Stimulated activated CD8-positive, alpha-beta memory T cell treated with anti-CD3 and anti-CD28 coated beads, Interleukin-4, amount 100 ng/mL, for 4 hours (primary cell): ENCODE results near the gene SH3GL2.
"Not testable (repeated sequence)": the region's sequence is repeated elsewhere in the genome, so short reads cannot be mapped to it uniquely, and the experiment has no call there.

Experiments
- DNase-seq, 2 donors: peaks; one replicate each; pipeline ENCODE4 v3.0.0-alpha.2; 2020; ENCODE audit warnings: low read depth in 2 of 2, low spot score in 1 of 2

SH3GL2 gene

DNA sequence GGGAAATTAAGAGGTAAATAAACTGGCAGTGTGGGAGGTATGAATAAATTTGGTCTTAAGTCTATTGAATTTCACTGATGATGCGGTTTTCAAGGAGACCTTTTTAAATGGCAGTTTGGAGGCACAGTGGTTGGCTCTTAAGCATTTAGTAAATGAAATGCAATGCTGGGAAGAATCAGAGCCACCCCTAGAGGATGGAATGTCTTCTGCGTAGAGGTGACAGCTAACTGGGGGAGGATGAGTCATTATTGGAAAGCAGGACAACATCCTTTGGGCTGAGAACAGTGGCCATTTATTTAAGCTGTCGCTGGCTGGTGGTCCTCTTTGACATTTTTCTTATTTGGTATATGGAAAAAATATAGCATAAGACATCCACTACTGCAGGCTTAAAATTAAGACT is 163.2 kb downstream of the SH3GL2 start:
- DNase-seq, result no peak

DNA sequence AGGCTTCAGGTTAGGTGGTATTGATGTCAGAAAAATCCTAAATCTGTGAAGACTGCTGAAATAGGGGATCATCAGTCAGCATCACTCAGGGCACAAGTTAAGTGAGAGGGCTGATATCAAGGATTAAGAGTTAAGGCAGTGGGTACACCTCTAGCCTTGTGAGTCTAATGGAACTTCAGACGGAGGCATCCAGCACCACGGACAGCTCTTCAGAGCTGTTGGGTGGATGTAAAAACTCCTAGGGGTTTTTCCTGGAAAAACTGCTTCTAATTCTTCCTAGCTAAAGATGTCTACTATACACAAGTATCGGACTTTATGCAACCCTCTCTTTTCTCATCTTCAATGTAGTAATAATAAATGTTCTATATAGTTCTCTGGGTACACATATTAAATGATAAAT is 165.9 kb downstream of the SH3GL2 start:
- DNase-seq, result no peak

DNA sequence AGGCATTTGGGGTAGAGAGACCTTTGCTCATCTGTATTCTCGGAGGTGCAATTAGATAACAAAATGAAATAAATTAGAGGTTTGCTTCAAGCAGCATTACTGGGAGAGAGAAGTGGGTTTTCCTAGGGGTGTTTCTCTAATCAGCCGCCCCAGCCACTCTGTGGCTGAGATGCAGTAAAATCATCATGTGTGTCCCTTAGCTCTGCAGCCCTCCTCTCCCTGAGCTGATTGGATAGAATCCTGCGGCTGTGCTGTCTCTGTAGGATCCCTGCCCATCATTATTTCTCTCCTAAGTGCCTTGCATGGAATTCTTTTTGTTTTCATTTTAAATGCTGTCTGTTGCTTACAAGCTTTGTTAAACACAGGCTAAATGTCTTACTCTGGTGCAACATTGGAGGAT is 171.4 kb downstream of the SH3GL2 start:
- no peak for DNase-seq

DNA sequence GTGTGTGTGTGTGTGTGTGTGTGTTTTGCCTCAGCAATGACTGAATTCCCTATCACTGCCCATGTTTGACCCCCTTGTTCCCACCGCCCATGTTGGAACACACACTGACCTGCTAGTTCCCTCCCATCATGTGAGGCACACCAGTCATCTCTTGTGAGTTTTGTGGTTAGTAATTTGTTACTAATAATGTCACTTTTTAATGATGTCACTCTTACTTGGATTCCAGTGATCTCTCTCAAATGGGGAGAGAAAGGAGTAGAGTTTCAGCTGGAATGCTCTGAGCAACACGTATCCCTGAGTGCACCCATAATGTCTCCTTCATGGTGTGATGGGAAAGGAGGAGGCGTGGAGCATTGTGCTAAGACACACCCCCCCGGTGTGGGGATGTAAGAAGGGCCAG is 172.6 kb downstream of the SH3GL2 start:
- DNase-seq, result no peak

DNA sequence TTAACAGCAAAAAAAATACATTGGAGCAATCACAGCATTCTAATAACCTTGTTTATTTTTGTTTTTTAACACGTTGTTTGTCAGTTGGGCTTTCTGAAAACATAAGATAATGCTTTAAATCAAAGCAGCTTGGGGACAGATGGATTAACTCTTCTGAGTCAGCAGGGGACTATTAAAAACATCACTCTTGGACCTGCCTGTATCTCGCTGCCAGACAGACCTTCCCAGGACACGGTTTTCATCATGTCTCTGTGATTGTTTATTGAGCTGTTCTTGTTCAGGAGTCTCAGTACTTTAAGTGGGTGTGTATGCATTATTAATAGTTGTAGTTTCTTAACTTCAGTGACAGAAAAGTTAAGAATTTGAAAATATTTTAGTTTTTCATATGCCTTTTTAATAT is 173.2 kb downstream of the SH3GL2 start:
- no peak for DNase-seq

DNA sequence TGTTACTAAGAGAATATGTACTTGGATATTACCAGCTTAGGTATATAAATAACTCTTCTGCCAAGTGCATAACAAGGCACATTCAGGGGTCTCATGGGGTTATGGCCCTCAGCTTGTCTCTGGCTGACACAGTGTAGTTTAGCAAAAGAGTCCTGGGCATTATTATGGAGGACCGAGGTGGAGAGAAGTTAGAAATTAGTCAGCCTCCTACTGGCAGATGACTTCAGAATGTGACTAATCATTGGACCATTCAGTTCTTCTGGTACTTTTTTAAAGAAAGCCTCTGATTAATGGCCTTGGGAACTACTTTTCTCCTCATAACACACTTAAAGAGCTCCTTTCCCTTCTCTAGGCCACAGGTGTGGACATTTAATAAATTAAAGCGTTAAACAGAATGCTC is 178.9 kb downstream of the SH3GL2 start:
- no peak for DNase-seq

DNA sequence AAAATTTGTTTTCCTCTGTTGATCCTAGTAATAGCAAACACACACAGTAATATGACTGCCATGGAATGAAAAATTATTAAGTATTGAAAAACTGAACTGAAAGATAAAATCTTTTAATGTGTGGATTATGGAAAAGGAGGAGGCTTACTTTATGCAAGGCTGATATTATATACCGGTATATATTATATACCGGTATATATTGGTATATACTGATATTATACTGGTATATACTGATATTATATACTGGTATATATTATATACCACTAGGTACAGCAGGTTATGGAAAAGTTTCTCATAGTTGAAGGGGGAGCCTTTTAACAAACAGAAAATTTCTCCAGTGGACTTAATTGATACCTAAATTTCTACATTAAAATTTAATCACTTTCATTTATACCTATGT is 181.4 kb downstream of the SH3GL2 start:
- no peak for DNase-seq

DNA sequence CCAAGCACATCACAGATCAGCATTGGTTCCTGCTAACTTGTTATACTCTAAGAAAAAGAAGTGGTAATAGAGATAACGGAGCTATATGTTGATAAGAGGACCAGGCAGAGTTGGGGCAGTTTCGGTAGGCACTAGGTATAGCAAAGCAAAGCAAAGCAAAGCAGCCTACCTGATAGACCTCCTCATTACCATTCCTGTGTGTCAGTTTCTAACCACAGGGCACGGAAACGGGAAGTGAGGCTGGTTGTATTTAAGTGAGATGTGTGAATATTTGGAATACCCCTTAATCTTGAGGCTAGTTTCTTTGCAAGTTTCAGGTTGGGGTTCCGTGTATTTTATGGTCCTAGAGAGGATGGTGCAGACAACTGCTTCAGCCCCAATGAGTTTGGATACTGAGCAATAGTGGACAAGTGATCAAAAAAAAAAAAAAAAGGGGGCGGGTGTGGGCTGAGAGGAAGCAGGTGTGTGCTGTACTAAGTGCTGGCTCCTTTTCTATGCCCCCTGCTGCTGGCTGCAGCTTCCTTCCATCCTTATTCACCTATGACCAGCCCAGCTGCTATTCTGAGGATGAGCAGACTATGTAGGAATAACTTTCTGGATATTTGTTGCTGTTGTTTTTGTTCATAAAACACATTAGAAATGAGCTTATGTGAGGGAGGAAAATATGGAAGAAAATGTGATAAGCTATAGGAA is 183.3 kb downstream of the SH3GL2 start:
- no peak for DNase-seq

DNA sequence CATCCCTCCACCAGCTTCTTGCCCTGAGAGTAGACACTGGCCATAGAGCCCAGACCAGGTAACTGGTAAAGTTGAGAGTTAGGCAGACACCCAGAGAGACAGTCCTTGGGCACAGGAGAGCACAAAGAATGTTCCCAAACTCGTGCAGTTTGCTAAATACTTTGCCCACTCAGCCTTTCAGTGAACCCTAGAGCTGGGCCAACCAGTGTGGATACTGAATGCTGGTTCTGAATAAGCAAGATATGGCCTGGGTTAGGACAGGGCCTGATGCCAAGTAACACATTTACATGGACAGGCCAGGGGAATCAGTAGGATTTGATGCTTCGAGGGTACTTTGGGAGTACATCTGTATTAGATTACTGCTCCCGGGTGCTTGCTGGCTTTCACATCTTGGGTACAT is 185.4 kb downstream of the SH3GL2 start:
- no peak for DNase-seq

DNA sequence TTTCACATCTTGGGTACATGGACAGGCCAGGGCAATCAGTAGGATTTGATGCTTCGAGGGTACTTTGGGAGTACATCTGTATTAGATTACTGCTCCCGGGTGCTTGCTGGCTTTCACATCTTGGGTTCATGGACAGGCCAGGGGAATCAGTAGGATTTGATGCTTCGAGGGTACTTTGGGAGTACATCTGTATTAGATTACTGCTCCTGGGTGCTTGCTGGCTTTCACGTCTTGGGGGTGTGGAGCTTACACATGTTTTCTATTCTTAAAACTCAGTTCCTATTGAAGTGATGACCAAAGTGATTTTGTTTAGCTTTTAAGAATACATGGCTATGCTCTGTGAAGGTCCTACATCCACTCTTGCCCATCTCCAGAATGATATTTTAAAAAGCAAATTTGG is 186.3 kb downstream of the SH3GL2 start:
- not testable (repeated sequence) for DNase-seq

DNA sequence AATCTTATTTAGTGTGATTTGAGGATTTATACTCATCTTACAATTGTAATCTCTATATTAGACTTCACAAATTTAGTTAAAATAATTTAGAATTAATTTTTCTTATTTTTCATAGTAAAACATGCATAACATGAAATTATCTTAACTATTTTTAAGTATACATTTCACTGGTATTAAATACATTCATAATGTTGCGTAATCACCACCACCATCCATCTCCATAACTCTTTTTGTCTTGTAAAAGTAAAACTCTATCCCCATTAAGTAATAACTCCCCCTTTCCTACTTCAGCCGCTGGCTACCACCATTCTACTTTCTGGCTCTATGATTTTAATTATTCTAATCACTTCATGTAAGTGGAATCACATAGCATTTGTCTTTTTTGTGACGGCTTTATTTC is 193.4 kb downstream of the SH3GL2 start:
- DNase-seq, result no peak

DNA sequence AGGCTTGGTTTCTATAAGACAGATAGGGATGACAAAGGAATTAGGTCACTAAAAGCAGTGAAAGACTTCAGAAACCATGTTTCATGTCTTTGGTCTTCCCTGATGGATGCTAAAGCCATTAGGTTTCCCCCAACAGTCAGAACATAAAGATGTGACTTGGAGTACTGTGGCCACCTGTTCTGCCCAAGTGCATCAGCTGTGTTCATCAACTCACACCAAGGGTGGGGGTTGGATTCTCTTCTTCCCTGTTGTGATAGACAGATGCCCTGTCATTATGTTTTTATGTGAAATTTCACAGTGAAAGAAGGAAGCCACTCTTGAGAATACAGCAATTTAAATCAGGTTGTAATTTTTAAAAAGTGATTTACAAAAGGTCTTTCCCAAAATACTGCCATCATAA is 196.8 kb downstream of the SH3GL2 start:
- no peak for DNase-seq

DNA sequence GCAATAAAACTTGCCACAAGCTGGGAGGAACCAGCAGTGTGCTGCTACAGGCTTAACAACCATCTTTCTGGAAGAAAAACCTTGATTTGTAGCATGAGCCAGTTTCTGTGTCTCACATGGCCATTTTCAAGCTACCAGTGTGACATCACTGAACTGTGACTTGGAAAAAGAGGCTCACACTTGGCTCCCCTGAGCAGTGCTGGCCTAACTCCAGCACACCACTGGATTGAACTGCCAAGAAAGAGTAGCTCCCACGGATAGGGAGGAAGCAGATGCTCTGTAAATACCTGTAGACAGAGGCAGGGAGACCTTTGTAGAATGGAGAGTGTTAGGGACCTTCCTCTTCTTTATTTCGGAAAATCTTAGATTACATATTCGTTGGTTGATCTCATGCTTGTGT is 197.9 kb downstream of the SH3GL2 start:
- DNase-seq, result no peak

DNA sequence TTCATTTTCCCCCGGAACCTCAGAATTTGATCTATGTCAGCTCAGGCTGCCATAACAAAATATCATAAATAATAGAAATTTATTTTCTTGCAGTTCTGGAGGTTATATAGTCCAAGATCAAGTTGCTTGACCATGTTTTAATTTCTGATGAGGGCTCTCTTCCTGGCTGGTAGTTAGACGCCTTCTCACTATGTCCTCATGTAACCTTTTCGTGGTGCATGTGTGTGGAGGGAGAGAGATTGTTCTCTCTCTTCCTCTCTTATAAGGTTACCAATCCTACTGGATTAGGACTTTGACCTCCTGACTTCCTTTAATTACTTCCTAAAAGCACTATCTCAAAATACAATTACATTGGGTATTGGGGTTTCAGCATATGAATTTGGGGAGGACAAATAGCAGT is 198.6 kb downstream of the SH3GL2 start:
- DNase-seq, result no peak

DNA sequence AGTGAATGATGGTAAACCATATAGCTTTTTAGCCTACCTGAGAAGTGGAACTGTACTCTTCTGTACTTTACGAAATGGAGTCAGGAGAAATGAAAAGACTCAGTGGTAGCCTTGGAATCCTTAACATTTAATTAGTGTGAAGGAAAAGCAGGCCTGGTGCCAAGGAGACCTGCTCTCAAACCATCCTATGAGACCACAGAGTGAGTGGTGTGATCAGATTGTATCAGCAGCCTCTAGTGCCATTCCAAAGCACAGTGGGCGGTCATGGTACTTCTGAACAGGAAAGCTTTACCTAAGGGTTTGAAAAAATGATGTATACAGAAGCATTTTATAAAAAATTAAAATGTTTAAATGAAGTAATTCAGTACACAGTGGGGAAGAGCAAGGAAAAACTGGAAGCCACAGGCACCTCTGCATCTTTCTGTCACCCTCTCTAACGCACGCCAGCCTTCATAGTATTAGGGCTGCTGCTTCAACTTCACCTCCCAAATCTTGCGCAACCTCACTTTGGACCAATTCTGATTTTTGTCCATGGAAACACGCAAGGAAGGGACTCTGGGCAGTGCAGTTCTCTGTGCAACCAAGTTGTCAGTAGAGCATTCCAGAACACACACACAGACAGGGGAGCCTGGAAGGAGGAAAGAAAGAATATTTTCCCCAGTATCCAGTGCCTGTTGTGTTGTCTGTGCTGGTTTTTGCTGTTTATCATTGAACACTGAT is 203.7 kb downstream of the SH3GL2 start:
- DNase-seq, result no peak

DNA sequence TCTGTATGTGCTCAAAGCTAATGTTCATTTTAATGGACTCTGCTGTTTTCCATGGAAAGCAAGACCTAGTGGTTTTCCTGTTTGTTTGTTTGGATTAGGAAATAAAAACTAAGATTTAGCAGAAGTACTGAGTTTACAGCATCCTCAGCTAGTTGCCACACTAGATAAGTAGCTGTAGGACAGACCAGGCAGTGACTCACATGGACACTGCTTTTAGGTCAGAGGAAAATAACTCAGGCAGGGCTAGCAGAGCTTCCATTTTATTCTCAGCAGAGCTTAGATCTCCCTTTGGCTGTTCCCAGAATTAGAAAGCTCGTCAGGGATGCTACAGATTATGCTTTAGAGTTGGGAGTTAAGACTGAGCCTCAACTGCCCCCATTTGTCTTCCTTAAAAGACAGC is 204.4 kb downstream of the SH3GL2 start:
- DNase-seq, result no peak

DNA sequence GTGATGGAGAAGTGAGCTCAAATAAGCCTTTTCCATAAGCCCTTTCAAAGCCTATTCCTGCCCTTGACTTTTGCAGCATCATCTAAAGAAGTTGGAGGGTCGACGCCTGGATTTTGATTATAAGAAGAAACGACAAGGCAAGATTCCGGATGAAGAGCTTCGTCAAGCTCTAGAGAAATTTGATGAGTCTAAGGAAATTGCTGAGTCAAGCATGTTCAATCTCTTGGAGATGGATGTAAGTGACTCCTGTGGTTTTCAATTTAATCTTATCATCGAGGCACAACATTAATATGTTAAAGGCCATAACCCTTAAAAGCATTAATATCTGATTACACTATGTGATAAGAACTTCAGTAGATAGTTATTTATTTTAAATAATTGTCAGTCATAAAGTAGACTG is 210.4 kb downstream of the SH3GL2 start:
- no peak for DNase-seq

DNA sequence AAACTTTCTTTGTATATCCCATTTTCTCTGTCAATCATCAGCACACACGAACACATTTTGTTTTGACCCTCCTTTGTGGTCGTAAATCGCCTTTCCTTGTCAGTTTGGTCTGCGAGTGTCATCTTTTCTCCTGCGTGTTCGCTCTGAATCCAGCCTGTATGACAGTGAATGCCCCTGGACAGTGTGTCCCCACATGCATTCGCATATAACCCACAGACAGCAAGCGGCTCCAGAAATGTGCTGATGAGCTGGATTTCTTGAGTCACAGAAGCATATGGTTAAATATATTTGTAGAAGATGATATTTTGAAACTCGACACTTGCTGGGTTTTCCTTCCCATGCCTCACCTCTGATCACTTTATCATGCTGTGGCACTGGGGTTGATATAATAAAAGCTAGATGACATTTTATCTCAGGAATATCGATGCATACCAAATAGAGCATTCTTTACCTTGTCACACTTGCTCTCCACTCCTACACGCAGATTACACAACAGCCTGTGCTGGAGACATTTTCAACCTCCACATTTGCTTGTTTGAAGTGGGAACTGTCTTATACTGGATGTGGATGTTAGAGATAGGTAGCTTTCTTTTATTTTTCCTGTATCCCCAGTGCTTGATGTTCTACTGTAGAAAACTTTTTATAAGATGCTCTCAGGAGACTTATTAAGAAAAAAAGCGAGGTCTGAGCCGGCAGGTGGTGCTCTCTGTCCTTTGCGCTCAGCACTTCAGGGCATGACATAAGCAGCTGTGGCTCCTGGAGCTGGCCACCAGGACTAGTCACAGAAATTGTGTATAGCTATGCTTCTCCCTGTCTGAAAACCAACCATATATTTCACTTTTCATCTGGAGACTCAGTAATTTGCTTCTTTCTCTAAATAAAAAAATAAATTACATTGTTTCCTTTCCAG is 215.1 kb downstream of the SH3GL2 start:
- DNase-seq, result no peak

DNA sequence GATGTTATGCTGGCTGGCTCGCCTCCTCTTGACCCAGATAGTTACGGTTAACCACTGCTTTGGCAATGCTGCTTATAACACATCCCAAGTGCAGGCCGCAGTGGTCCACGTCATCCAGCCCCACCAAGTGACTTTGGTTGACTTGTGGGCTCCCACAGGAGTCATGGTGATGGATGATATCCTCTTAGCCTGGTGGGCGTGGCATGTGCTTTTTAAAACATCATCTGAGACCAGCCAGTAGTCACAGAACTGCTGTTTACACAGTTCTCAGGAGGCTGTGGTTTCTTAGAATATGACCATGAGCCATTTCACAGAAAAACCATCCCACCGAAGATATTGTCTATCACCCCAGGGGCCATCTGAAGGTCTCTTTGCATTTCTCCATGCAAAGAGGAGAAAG is 216.9 kb downstream of the SH3GL2 start:
- no peak for DNase-seq

DNA sequence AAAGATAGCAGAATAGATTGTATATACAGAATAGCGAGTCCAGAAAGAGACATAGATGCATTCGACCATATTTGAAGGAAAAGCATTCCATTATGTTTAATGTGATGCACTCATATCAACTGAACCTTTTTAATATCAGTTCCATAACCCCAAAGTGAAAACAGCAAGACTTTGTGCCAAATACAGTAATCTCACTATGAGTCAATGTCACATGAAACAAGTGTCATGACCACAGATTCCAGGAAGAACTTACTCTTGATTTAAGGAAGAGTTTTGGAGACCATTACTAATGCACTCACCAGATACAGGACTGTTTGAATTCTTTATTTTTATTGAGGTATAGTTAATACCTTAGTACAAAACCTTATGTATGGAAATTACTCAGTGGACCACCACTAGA is 220.5 kb downstream of the SH3GL2 start:
- DNase-seq, result no peak

DNA sequence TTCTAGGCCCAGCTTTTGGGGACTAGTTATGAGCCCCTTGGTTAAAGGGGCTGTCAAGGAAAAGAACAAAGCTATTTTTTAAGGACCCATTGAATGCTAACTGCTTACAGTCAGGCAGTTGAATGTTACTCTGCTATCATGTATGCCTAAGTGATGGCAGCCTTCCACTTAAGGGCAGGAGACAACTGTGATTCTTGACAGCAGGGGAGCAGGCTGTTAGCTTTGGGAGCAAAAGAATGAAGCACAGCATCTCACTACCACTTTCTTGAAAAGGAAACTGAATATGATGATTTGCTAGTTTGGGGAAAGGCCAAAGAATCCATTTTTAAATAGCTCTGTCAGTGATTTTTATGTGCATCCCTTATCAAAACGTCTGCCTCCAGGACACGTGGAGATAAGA is 221.6 kb downstream of the SH3GL2 start:
- DNase-seq, result no peak

DNA sequence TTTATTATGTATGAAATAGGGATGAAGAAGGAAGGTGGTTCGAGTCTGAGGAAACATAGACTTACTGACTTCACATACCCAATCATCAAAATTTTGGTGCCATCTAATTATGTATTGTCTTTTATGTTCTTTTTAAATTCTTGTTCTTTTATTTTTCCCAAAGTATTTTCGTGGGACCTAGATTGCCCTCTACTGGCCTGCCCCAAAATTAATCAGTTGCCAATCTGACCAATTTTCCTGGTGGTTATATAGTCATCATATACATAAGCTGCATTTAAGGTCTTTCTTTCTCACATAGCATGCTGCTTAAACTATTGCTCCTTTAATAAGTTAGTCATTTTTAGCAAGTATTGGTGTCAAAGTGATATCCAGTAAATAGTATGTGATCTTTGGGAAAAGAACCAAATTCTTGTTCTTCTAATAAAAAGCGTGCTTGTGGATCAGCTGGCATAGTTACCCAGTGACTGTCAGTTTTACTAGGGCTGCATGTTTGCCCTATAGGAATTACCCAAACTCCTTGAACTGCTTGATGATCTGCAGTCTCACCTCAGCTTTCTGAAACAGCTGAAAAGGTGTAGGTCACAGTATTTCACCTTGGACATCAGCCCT is 223.5 kb downstream of the SH3GL2 start:
- DNase-seq, result no peak
